ENCODE measurements around the gene SNRK.
"Not testable (repeated sequence)": the region's sequence is repeated elsewhere in the genome, so short reads cannot be mapped to it uniquely, and the experiment has no call there.

SNRK gene

DNA sequence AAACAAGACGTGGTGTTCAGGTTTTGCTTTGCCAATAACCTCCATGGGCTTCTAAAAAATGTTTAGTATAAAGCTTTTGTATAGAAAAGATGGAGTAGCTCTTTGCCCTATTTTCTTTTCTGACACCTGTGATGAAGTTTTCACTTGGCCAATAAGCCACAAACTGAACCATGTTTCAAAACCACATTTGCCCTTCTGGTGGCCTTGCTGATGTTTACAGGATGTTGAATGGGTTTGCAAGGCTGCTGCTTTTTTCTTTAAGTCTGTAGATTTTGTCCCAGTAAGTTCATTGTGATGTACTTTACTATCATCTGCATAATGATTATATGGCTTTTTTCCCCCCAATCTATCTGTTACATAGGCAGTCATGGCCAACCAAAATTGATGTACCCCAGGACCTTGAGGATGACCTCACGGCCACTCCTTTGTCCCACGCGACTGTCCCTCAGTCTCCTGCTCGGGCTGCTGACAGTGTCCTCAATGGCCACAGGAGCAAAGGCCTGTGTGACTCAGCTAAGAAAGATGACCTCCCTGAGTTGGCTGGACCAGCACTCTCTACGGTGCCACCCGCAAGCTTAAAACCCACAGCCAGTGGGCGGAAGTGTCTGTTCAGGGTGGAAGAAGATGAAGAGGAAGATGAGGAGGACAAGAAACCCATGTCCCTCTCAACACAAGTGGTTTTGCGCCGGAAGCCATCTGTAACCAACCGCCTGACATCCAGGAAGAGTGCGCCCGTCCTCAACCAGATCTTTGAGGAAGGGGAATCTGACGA lies 60.8 kb downstream of the SNRK start:
- FAIRE-seq (no peak), DNase-seq (ENCODE audit: insufficient read length, low spot score) (no peak)
- no peak for TF ChIP-seq SPI1 (IDR thresholded peaks at IDR 0.05; ENCODE audit: low read depth, low read length)
- TF ChIP-seq POLR2AphosphoS5 (IDR thresholded peaks at IDR 0.05; ENCODE audit: low read depth, low read length) = no peak
- TF ChIP-seq POU2F2 (IDR thresholded peaks at IDR 0.05; ENCODE audit: low read depth, low read length) = no peak
- no peak for TF ChIP-seq PAX5 (IDR thresholded peaks at IDR 0.05; ENCODE audit: insufficient read depth, low read length, severe bottlenecking)
- no peak for TF ChIP-seq POLR2A (IDR thresholded peaks at IDR 0.05; ENCODE audit: low read depth, low read length)
- TF ChIP-seq TAF1 (IDR thresholded peaks at IDR 0.05; ENCODE audit: low read depth, low read length) = no peak

GRCh38 chr3:43347774-43348173 lies 61.4 kb downstream of the SNRK start:
- no peak for FAIRE-seq
- no peak for DNase-seq (ENCODE audit: insufficient read length, low spot score)
- TF ChIP-seq SPI1 (IDR thresholded peaks at IDR 0.05; ENCODE audit: low read depth, low read length) = no peak
- no peak for TF ChIP-seq POLR2A (IDR thresholded peaks at IDR 0.05; ENCODE audit: low read depth, low read length)
- TF ChIP-seq PAX5 (IDR thresholded peaks at IDR 0.05; ENCODE audit: insufficient read depth, low read length, severe bottlenecking) = no peak
- TF ChIP-seq POLR2AphosphoS5 (IDR thresholded peaks at IDR 0.05; ENCODE audit: low read depth, low read length) = no peak
- TF ChIP-seq POU2F2 (IDR thresholded peaks at IDR 0.05; ENCODE audit: low read depth, low read length) = no peak
- TF ChIP-seq TAF1 (IDR thresholded peaks at IDR 0.05; ENCODE audit: low read depth, low read length) = no peak

- TF ChIP-seq PAX5 (IDR thresholded peaks at IDR 0.05; ENCODE audit: insufficient read depth, low read length, severe bottlenecking) = no peak
- no peak for TF ChIP-seq SPI1 (IDR thresholded peaks at IDR 0.05; ENCODE audit: low read depth, low read length)
- no peak for TF ChIP-seq POLR2AphosphoS5 (IDR thresholded peaks at IDR 0.05; ENCODE audit: low read depth, low read length)
- TF ChIP-seq POU2F2 (IDR thresholded peaks at IDR 0.05; ENCODE audit: low read depth, low read length) = no peak
- no peak for TF ChIP-seq POLR2A (IDR thresholded peaks at IDR 0.05; ENCODE audit: low read depth, low read length)
- no peak for TF ChIP-seq TAF1 (IDR thresholded peaks at IDR 0.05; ENCODE audit: low read depth, low read length)
- FAIRE-seq (no peak), DNase-seq (ENCODE audit: insufficient read length, low spot score) (no peak)
Observed at GRCh38 chr3:43348350-43348749, 62.0 kb downstream of the SNRK start.

DNA sequence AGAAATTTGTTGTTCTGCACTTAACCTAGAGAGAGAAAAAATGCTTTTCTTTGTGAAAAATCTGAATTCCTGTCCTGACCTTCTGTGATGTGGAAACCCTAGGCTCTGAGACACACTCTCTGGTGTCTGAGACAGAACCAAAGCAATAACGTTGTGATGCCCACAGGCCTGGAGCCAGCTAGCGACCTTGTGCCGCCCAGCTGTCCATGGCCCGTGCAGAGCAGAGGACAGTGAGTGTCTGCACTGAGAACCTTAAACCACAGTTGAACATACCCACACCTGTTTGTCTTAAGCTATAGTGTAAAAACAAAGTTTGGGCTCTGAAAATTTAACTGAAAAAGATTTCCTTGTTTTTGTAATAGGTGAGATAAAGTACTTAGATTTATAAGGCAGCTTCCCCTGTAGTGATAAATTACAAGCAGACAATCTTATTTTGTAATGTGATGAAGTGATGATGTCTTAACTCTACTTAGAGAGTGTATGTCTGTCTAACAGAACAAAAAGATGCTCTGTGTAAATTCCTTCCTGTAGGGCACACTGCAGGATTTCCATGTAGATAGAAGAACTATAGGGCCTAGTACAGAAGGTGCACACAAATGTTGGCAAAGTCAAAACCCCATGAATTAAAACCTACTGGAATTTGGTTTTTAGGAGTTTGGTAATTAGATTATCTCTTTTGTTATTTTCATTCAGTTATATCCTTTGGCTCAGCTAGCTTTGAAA lies 62.7 kb downstream of the SNRK start:
- no peak for TF ChIP-seq POU2F2 (IDR thresholded peaks at IDR 0.05; ENCODE audit: low read depth, low read length)
- TF ChIP-seq POLR2AphosphoS5 (IDR thresholded peaks at IDR 0.05; ENCODE audit: low read depth, low read length) = no peak
- TF ChIP-seq TAF1 (IDR thresholded peaks at IDR 0.05; ENCODE audit: low read depth, low read length) = no peak
- no peak for TF ChIP-seq PAX5 (IDR thresholded peaks at IDR 0.05; ENCODE audit: insufficient read depth, low read length, severe bottlenecking)
- no peak for TF ChIP-seq SPI1 (IDR thresholded peaks at IDR 0.05; ENCODE audit: low read depth, low read length)
- TF ChIP-seq POLR2A (IDR thresholded peaks at IDR 0.05; ENCODE audit: low read depth, low read length) = no peak
- FAIRE-seq (no peak), DNase-seq (ENCODE audit: insufficient read length, low spot score) (no peak)

DNA sequence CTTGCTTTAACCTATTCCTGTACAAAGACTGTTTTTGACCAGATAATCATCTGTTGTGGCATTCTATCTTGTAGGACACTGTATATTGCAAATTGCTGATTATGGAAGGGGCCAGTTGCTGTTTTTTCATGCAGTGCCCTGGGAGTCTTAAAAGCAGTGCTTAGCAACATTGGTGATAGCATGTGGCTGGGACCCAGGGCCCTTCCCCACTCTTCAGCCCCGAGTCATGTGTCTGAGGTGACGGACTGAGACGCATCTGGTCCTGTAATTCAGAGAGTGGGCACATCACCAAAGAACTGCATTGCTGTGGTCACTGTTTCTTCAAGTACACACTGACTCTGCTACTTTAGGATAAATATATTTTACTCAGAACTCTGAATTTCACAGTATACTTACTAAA lies 63.4 kb downstream of the SNRK start:
- FAIRE-seq (no peak), DNase-seq (ENCODE audit: insufficient read length, low spot score) (no peak)
- TF ChIP-seq TAF1 (IDR thresholded peaks at IDR 0.05; ENCODE audit: low read depth, low read length) = no peak

- DNase-seq (ENCODE audit: insufficient read length, low spot score) (no peak), FAIRE-seq (no peak)
- TF ChIP-seq POU2F2 (IDR thresholded peaks at IDR 0.05; ENCODE audit: low read depth, low read length) (no peak), TAF1 (IDR thresholded peaks at IDR 0.05; ENCODE audit: low read depth, low read length) (no peak), PAX5 (IDR thresholded peaks at IDR 0.05; ENCODE audit: insufficient read depth, low read length, severe bottlenecking) (no peak), POLR2A (IDR thresholded peaks at IDR 0.05; ENCODE audit: low read depth, low read length) (no peak), SPI1 (IDR thresholded peaks at IDR 0.05; ENCODE audit: low read depth, low read length) (no peak), POLR2AphosphoS5 (IDR thresholded peaks at IDR 0.05; ENCODE audit: low read depth, low read length) (no peak)
Observed at GRCh38 chr3:43353393-43353792, 67.1 kb downstream of the SNRK start.

GRCh38 chr3:43353923-43354670 lies 67.8 kb downstream of the SNRK start:
- TF ChIP-seq TAF1 (IDR thresholded peaks at IDR 0.05; ENCODE audit: low read depth, low read length) = no peak
- TF ChIP-seq PAX5 (IDR thresholded peaks at IDR 0.05; ENCODE audit: insufficient read depth, low read length, severe bottlenecking) = no peak
- TF ChIP-seq POLR2A (IDR thresholded peaks at IDR 0.05; ENCODE audit: low read depth, low read length) = no peak
- TF ChIP-seq SPI1 (IDR thresholded peaks at IDR 0.05; ENCODE audit: low read depth, low read length) = no peak
- no peak for TF ChIP-seq POLR2AphosphoS5 (IDR thresholded peaks at IDR 0.05; ENCODE audit: low read depth, low read length)
- no peak for TF ChIP-seq POU2F2 (IDR thresholded peaks at IDR 0.05; ENCODE audit: low read depth, low read length)
- FAIRE-seq (no peak), DNase-seq (ENCODE audit: insufficient read length, low spot score) (no peak)

DNA sequence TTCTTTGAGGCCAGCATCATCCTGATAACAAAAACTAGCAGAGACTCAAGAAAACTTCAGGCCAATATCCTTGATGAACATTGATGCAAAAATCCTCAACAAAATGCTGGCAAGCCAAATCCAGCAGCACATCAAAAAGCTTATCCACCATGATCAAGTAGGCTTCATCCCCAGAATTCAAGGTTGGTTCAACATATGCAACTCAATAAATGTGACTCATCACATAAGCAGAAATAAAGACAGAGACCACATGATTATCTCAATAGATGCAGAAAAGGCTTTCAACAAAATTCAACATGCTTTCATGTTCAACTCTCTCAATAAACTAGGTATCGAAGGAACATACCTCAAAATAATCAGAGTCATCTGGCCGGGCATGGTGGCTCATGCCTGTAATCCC lies 69.7 kb downstream of the SNRK start:
- FAIRE-seq = not testable (repeated sequence)

DNA sequence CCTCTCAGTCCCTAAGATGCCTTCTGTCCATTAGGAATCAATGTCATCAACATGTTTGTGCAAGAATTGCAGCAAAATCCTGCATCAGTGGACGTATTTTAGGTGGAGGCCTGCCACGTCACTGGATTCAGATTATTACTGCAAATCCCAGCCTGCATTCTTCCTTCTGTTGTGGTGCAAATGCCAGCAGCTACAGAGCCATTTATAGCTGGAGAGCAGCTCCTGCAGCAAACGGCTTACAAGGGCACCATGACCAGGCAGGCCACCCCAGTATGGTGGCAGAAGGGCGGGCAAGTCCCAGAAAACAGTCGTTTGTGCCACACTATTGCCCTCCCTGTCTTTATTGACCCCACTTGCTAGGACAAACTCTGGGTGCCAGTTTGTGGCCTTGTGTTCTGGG lies 74.7 kb downstream of the SNRK start:
- TF ChIP-seq SPI1 (IDR thresholded peaks at IDR 0.05; ENCODE audit: low read depth, low read length) = no peak
- no peak for TF ChIP-seq POU2F2 (IDR thresholded peaks at IDR 0.05; ENCODE audit: low read depth, low read length)
- no peak for TF ChIP-seq TAF1 (IDR thresholded peaks at IDR 0.05; ENCODE audit: low read depth, low read length)
- no peak for TF ChIP-seq POLR2AphosphoS5 (IDR thresholded peaks at IDR 0.05; ENCODE audit: low read depth, low read length)
- TF ChIP-seq PAX5 (IDR thresholded peaks at IDR 0.05; ENCODE audit: insufficient read depth, low read length, severe bottlenecking) = no peak
- TF ChIP-seq POLR2A (IDR thresholded peaks at IDR 0.05; ENCODE audit: low read depth, low read length) = no peak

More for the DNA sequence above, 69.7 kb downstream of the SNRK start:
- DNase-seq (ENCODE audit: insufficient read length, low spot score) = not testable (repeated sequence)

More for the DNA sequence above, 74.7 kb downstream of the SNRK start:
- FAIRE-seq = no peak
- no peak for DNase-seq (ENCODE audit: insufficient read length, low spot score)
